Measurements from ENCODE around the gene NEURL1.

Gene NEURL1
- total RNA-seq = 0.31 to 1.7 reads per million in 2 donors

GRCh38 chr10:103493362-103493915, at the start of gene NEURL1:
Gene NEURL1 (plus strand): TSS chr10:103493705. CDS start chr10:103494388, 683 bp downstream.
- DNase-seq = peak in 1 of 5 experiments; percentile 64

GRCh38 chr10:103444478-103444877, 49.0 kb upstream of the NEURL1 start:
- no peak for DNase-seq

- no peak for DNase-seq
Observed at GRCh38 chr10:103445366-103445765, 48.1 kb upstream of the NEURL1 start.

GRCh38 chr10:103445767-103446567, 47.5 kb upstream of the NEURL1 start:
- DNase-seq = no peak

- no peak for DNase-seq
Observed at GRCh38 chr10:103447187-103447586, 46.3 kb upstream of the NEURL1 start.

GRCh38 chr10:103448746-103449145, 44.8 kb upstream of the NEURL1 start:
- no peak for DNase-seq

GRCh38 chr10:103449208-103450144, 44.0 kb upstream of the NEURL1 start:
- DNase-seq = no peak

- no peak for DNase-seq
Observed at GRCh38 chr10:103450201-103450695, 43.3 kb upstream of the NEURL1 start.

GRCh38 chr10:103451091-103451813, 42.3 kb upstream of the NEURL1 start:
- DNase-seq = peak in 4 of 5 experiments; percentile 17 to 77 (median 40)

- peak; percentile 28 to 70 (median 40) for DNase-seq
Observed at GRCh38 chr10:103451831-103452505, 41.5 kb upstream of the NEURL1 start, which contains the start of gene CALHM2. Gene CALHM2 (minus strand): TSS chr10:103452370. CDS start chr10:103449941, 2,429 bp downstream.

GRCh38 chr10:103452506-103453230, 40.8 kb upstream of the NEURL1 start:
- no peak for DNase-seq

- no peak for DNase-seq
Observed at GRCh38 chr10:103454026-103454425, 39.5 kb upstream of the NEURL1 start.

GRCh38 chr10:103455235-103455634, 38.3 kb upstream of the NEURL1 start:
- no peak for DNase-seq

- DNase-seq = no peak
Observed at GRCh38 chr10:103456074-103456660, 37.3 kb upstream of the NEURL1 start.

- no peak for DNase-seq
Observed at GRCh38 chr10:103457176-103457712, 36.3 kb upstream of the NEURL1 start.

- no peak for DNase-seq
Observed at GRCh38 chr10:103457896-103458583, 35.5 kb upstream of the NEURL1 start.

- peak in 1 of 5 experiments; percentile 36 for DNase-seq
Observed at GRCh38 chr10:103458720-103459119, 34.8 kb upstream of the NEURL1 start, which contains the start of gene CALHM1. Gene CALHM1 (minus strand): TSS chr10:103458900. CDS start chr10:103458751, 149 bp downstream.

- DNase-seq = no peak
Observed at GRCh38 chr10:103459615-103460014, 33.9 kb upstream of the NEURL1 start.

- no peak for DNase-seq
Observed at GRCh38 chr10:103463499-103463898, 30.0 kb upstream of the NEURL1 start.

Measured in T-helper 2 cell (primary cell).